Mucosa of descending colon (tissue), 3 donors: Measurements from ENCODE around the gene GPNMB. TPM values are rescaled to one million over a fixed set of nuclear protein-coding genes. Genes with fewer than 3 reads are reported as not detected.
A peak's percentile ranks its signal among the peaks of the same experiment; 100 is the strongest.

Experiments
- ATAC-seq: fragments of 200-7000 bp; cut with Tn5 transposase; one replicate; pipeline ENCODE4 v1.9.1; 2020; ENCODE audit warnings: mild to moderate bottlenecking, moderate library complexity
- DNase-seq, 3 donors: peaks; one replicate each; pipeline ENCODE4 v3.0.0-alpha.2; 2020
- H3K36me3 ChIP-seq: fragments of 200-600 bp; one replicate; pipeline ENCODE4 v1.8.0; 2021; ENCODE audit warnings: low read depth, mild to moderate bottlenecking
- H3K4me1 ChIP-seq: fragments of 200-600 bp; one replicate; pipeline ENCODE4 v1.8.0; 2021; ENCODE audit warnings: low read depth, mild to moderate bottlenecking
- H3K4me3 ChIP-seq: fragments of 200-600 bp; one replicate; pipeline ENCODE4 v1.8.0; 2021; ENCODE audit warnings: mild to moderate bottlenecking
- H3K9me3 ChIP-seq: fragments of 200-600 bp; one replicate; pipeline ENCODE4 v1.8.0; 2021; ENCODE audit warnings: mild to moderate bottlenecking
- CTCF ChIP-seq: fragments of 200-600 bp; IDR thresholded peaks from one replicate; pipeline ENCODE4 v1.8.0; 2022; ENCODE audit warnings: antibody characterized with exemption, mild to moderate bottlenecking
- intact Hi-C, 2 donors: fragments of 100-400 bp; cut with DNase I in 1 of 2; cut with micrococcal nuclease in 1 of 2; formaldehyde crosslinking; loops; one replicate each; pipeline versions ENCODE4 v1.11.0 to v1.11.1; 2022; cut with DNase I, micrococcal nuclease
- total RNA-seq, 3 donors: library from RNA; stranded (reverse); fragmentation: NEBNext Ultra II Directional in 2 of 3; extraction: Animal tissue kit (Norgen Biotek cat#: 25700) in 2 of 3; gene quantifications; one replicate each; pipeline versions ENCODE4 v1.2.1 to v1.2.4, GENCODE V29; 2021 to 2023
- donor health status: DM: no; HTN: no; CAD: no; lungs with moderate emphysema.
- donor health status: DM: no; HTN: no; CAD: no.
- donor health status: DM: no; HTN: yes; CAD: no.

Gene GPNMB
- total RNA-seq, 3 donors from 2014 or later = 21.3 to 77.8 (median 38.8) TPM

- TF ChIP-seq CTCF = no peak
Observed at GRCh38 chr7:23232966-23233365, 13.6 kb upstream of the GPNMB start.

GRCh38 chr7:23234569-23235296 is 11.8 kb upstream of the GPNMB start:
- no peak for TF ChIP-seq CTCF
- H3K4me1 ChIP-seq = no peaks in the 10 kb centered on the region
- H3K36me3 ChIP-seq = no peaks in the 10 kb centered on the region
- DNase-seq (no peak), ATAC-seq (peak; percentile 41)
- H3K4me3 ChIP-seq = no peak overlapping the region
- H3K9me3 ChIP-seq = no peaks in the 10 kb centered on the region
- intact Hi-C loops = no loop called here

More at GRCh38 chr7:23232966-23233365, 13.6 kb upstream of the GPNMB start:
- Histone ChIP-seq H3K4me1 (no peaks in the 10 kb centered on the region), H3K36me3 (no peaks in the 10 kb centered on the region), H3K9me3 (no peaks in the 10 kb centered on the region), H3K4me3 (no peak overlapping the region)
- DNase-seq (no peak), ATAC-seq (no peak)
- intact Hi-C loops = no loop called here

- no peak for DNase-seq
- no peaks in the 10 kb centered on the region for H3K4me1 ChIP-seq
- ATAC-seq = no peak
- H3K4me3 ChIP-seq = no peak overlapping the region
- H3K36me3 ChIP-seq = no peaks in the 10 kb centered on the region
- intact Hi-C loops = no loop called here
- H3K9me3 ChIP-seq = no peaks in the 10 kb centered on the region
- TF ChIP-seq CTCF = no peak
Observed at GRCh38 chr7:23235813-23236221, 10.8 kb upstream of the GPNMB start.

- no peak for ATAC-seq
- intact Hi-C loops = no loop called here
- no peak for TF ChIP-seq CTCF
- DNase-seq = no peak
- H3K4me3 ChIP-seq = no peak overlapping the region
- no peaks in the 10 kb centered on the region for H3K9me3 ChIP-seq
- H3K36me3 ChIP-seq = no peaks in the 10 kb centered on the region
- no peaks in the 10 kb centered on the region for H3K4me1 ChIP-seq
Observed at GRCh38 chr7:23237000-23237399, 9.6 kb upstream of the GPNMB start.

DNA sequence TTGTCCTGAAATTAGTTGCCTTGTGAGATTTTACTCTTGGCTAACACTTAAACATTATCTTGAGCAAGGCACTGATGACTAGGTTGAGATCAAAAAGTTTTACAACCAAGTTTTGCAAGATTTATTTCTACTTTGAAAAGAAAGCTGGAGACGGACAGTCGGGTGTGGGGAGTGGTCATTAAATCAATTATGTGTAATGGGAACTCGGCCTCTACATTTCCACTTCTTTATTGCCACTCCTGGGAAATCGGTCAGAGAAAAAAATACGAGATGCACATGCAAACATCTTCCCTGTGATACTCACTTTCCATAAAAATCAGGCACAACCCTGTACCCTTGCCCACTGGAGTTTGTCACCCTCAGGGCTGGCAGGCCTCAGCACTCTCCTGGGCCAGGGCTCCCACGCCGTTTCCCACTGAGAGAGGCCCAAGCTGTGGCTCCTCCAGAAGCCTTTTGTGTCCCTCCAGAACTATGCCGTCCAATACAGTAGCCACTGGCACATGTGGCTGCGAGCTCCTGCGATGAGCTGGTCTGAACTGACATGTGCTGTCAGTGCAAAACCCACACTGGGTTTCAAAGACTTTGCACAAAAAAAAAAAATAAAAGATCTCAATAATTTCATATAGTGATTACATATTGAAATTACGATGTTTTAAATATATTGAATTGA is 7.5 kb upstream of the GPNMB start:
- Histone ChIP-seq H3K4me3 (no peak overlapping the region), H3K9me3 (no peaks in the 10 kb centered on the region), H3K4me1 (no peaks in the 10 kb centered on the region), H3K36me3 (no peaks in the 10 kb centered on the region)
- intact Hi-C loops = no loop called here
- TF ChIP-seq CTCF = no peak
- DNase-seq (no peak), ATAC-seq (no peak)
